NCI-H446 (cell line): ENCODE data around the gene OAF.
"Not testable (repeated sequence)": the region's sequence is repeated elsewhere in the genome, so short reads cannot be mapped to it uniquely, and the experiment has no call there.

ENCODE experiments used
- DNase-seq, 2 experiments: peaks; one replicate each; lab custom pipeline; 2025; lab: John Stamatoyannopoulos, UW

Gene OAF

GRCh38 chr11:120210626-120211521, at the start of gene OAF:
TSS of gene OAF (plus strand) at chr11:120211032. CDS start at chr11:120211280, 248 bp downstream.
- peak in 1 of 2 experiments; percentile 48 for DNase-seq

GRCh38 chr11:120167659-120168058, 43.2 kb upstream of the OAF start:
- DNase-seq, result no peak

GRCh38 chr11:120168108-120168959, 42.5 kb upstream of the OAF start:
- DNase-seq, result no peak

GRCh38 chr11:120168960-120169681, 41.7 kb upstream of the OAF start:
- DNase-seq, result no peak

- DNase-seq, result no peak
Observed at GRCh38 chr11:120169981-120170698, 40.7 kb upstream of the OAF start.

GRCh38 chr11:120170741-120171261, 40.0 kb upstream of the OAF start:
- DNase-seq, result no peak

- peak in 1 of 2 experiments; percentile 56 for DNase-seq
Observed at GRCh38 chr11:120172054-120172911, 38.5 kb upstream of the OAF start.

GRCh38 chr11:120173019-120173705, 37.7 kb upstream of the OAF start:
- DNase-seq, result no peak

GRCh38 chr11:120173807-120174206, 37.0 kb upstream of the OAF start:
- no peak for DNase-seq

GRCh38 chr11:120174866-120175265, 36.0 kb upstream of the OAF start:
- DNase-seq, result no peak

- no peak for DNase-seq
Observed at GRCh38 chr11:120178561-120179056, 32.2 kb upstream of the OAF start.

GRCh38 chr11:120179057-120179672, 31.7 kb upstream of the OAF start:
- DNase-seq, result no peak

GRCh38 chr11:120180063-120180462, 30.8 kb upstream of the OAF start:
- not testable (repeated sequence) for DNase-seq

- DNase-seq, result no peak
Observed at GRCh38 chr11:120180551-120181232, 30.1 kb upstream of the OAF start.

- DNase-seq, result no peak
Observed at GRCh38 chr11:120181376-120181975, 29.4 kb upstream of the OAF start.

- no peak for DNase-seq
Observed at GRCh38 chr11:120182372-120182771, 28.5 kb upstream of the OAF start.

GRCh38 chr11:120182790-120183491, 27.9 kb upstream of the OAF start:
- no peak for DNase-seq
